NCI-H1417 (cell line): ENCODE results near the gene FUBP3.
A peak's percentile ranks its signal among the peaks of the same experiment; 100 is the strongest.

Source experiments
- DNase-seq, 3 experiments: peaks; one replicate each; lab custom pipeline; 2025; lab: John Stamatoyannopoulos, UW

FUBP3 gene

GRCh38 chr9:130634191-130634768 lies 54.9 kb downstream of the FUBP3 start:
- peak in 1 of 3 experiments; percentile 47 for DNase-seq

GRCh38 chr9:130634801-130635200 lies 55.4 kb downstream of the FUBP3 start:
- peak in 1 of 3 experiments; percentile 18 for DNase-seq

- DNase-seq, result no peak
Measured at GRCh38 chr9:130635306-130635705, 55.9 kb downstream of the FUBP3 start.

GRCh38 chr9:130635721-130636647 lies 56.6 kb downstream of the FUBP3 start:
- no peak for DNase-seq

- no peak for DNase-seq
Measured at GRCh38 chr9:130636648-130637020, 57.3 kb downstream of the FUBP3 start.

- DNase-seq, result no peak
Measured at GRCh38 chr9:130638284-130639123, 59.1 kb downstream of the FUBP3 start.

GRCh38 chr9:130639124-130639765 lies 59.9 kb downstream of the FUBP3 start:
- peak in 2 of 3 experiments; percentile 13 to 60 for DNase-seq

- DNase-seq, result no peak
Measured at GRCh38 chr9:130639866-130640555, 60.6 kb downstream of the FUBP3 start.

- no peak for DNase-seq
Measured at GRCh38 chr9:130640681-130641080, 61.3 kb downstream of the FUBP3 start.

GRCh38 chr9:130642926-130643325 lies 63.5 kb downstream of the FUBP3 start:
- DNase-seq, result no peak

GRCh38 chr9:130651221-130651620 lies 71.8 kb downstream of the FUBP3 start:
- no peak for DNase-seq

GRCh38 chr9:130651752-130652151 lies 72.4 kb downstream of the FUBP3 start:
- DNase-seq, result no peak

- DNase-seq, result no peak
Measured at GRCh38 chr9:130654879-130655278, 75.5 kb downstream of the FUBP3 start.

GRCh38 chr9:130658893-130659698 lies 79.7 kb downstream of the FUBP3 start:
- DNase-seq, result peak in 2 of 3 experiments; percentile 74 to 75

GRCh38 chr9:130659699-130660248 lies 80.4 kb downstream of the FUBP3 start:
- DNase-seq, result peak in 2 of 3 experiments; percentile 66 to 73

- peak in 1 of 3 experiments; percentile 46 for DNase-seq
Measured at GRCh38 chr9:130660326-130660682, 80.9 kb downstream of the FUBP3 start.

GRCh38 chr9:130660683-130661450 lies 81.5 kb downstream of the FUBP3 start:
- DNase-seq, result peak in 2 of 3 experiments; percentile 55 to 62

GRCh38 chr9:130661451-130662098 lies 82.2 kb downstream of the FUBP3 start:
- no peak for DNase-seq
